ENCODE measurements around the gene LRRC70.
"Not testable (repeated sequence)": the region's sequence is repeated elsewhere in the genome, so short reads cannot be mapped to it uniquely, and the experiment has no call there.

LRRC70 gene

GRCh38 chr5:62606878-62607277 lies 28.3 kb downstream of the LRRC70 start:
- no peak for DNase-seq (ENCODE audit: low read depth in 1 of 2, low spot score in 1 of 2)

- no peak for DNase-seq (ENCODE audit: low read depth in 1 of 2, low spot score in 1 of 2)
Measured at GRCh38 chr5:62607615-62608014, 29.0 kb downstream of the LRRC70 start.

GRCh38 chr5:62608529-62609511 lies 30.2 kb downstream of the LRRC70 start:
- DNase-seq (ENCODE audit: low read depth in 1 of 2, low spot score in 1 of 2) = no peak

GRCh38 chr5:62614355-62614754 lies 35.7 kb downstream of the LRRC70 start:
- no peak for DNase-seq (ENCODE audit: low read depth in 1 of 2, low spot score in 1 of 2)

- DNase-seq (ENCODE audit: low read depth in 1 of 2, low spot score in 1 of 2) = no peak
Measured at GRCh38 chr5:62616615-62617277, 38.1 kb downstream of the LRRC70 start.

DNA sequence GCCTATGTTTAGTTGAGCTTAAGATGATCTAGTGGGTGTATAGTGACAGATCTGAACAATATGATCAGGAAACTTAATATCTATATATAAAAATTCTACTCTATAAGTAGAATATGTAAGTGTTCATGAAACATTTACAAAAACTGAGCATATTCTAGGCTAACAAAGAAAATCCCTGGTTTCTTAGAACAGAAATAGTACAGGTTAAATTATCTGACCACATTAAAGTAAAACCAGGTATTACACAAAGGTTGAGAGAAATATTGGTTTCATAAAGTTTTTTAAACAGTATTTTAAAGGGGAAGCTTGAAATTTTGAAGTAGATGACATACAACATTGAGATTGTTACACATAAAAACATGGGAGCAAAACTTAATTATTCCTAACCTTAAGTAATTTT lies 39.3 kb downstream of the LRRC70 start:
- DNase-seq (ENCODE audit: low read depth in 1 of 2, low spot score in 1 of 2) = no peak

- DNase-seq (ENCODE audit: low read depth in 1 of 2, low spot score in 1 of 2) = no peak
Measured at GRCh38 chr5:62620761-62621160, 42.1 kb downstream of the LRRC70 start.

GRCh38 chr5:62621280-62621679 lies 42.7 kb downstream of the LRRC70 start:
- no peak for DNase-seq (ENCODE audit: low read depth in 1 of 2, low spot score in 1 of 2)

DNA sequence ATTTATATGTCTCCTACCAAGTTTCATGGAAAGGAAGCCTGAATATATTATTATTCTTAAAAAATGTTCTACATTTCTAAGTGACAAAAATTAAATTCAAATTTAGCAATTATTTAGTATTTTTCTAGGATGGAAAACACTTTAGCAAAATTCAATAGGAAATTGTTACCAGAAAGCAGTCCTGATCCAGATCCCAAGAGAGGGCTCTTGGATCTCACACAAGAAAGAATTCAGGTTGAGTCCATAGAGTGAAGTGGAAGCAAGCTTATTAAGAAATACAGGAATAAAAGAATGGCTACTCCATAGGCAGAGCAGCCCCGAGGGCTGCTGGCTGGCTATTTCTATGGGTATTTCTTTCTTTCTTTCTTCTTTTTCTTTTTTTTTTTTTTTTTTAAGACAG lies 44.7 kb downstream of the LRRC70 start:
- no peak for DNase-seq (ENCODE audit: low read depth in 1 of 2, low spot score in 1 of 2)

DNA sequence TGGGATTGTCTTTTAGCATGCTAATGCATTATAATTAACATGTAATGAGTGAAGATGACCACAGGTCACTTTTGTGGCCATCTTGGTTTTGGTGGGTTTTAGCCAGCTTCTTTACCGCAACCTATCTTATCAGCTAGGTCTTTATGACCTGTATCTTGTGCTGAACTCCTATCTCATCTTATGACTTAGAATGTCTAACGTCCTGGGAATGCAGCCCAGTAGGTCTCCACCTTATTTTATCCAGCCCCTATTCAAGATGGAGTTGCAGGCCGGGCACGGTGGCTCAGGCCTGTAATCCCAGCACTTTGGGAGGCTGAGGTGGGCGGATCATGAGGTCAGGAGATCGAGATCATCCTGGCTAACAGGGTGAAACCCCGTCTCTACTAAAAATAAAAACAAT lies 45.8 kb downstream of the LRRC70 start:
- DNase-seq (ENCODE audit: low read depth in 1 of 2, low spot score in 1 of 2) = not testable (repeated sequence)

DNA sequence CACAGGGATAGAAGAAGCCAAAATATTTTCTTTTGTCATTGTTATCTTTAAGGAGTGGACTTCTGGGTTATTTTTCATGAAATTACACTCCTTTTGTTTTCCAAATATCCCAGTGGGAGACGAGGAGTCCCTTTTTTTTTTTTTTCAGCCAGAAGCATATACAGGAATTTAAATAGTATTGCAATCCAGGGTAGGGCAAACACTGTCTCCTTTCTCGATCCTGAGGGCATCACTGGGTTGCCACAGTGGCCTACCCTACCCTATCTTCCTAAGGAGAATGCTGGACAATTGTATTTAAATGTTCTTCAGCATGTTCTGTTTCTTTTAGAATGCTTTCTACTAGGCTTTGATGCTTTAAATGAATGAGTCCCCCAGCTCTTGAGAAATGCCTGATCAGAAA lies 47.9 kb downstream of the LRRC70 start:
- DNase-seq (ENCODE audit: low read depth in 1 of 2, low spot score in 1 of 2) = no peak

DNA sequence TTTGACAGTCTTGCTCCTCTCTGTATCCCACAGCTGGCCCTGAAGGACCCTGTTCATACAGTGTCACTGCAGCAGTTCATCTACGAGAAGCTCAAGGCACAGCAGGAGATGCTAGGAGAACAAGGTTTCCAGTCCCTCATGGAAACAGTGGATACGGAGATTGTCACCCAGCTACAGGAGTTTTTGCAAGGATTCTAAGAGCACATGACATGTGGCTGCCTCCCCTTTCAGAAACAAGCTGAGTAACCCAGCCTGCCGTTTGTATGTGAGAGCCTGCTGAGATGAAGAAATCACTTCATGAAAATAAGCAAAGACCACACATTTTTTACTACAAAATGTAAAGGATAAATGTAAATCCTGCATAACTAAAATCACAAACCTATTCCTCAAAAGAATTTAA lies 48.5 kb downstream of the LRRC70 start:
- no peak for DNase-seq (ENCODE audit: low read depth in 1 of 2, low spot score in 1 of 2)

DNA sequence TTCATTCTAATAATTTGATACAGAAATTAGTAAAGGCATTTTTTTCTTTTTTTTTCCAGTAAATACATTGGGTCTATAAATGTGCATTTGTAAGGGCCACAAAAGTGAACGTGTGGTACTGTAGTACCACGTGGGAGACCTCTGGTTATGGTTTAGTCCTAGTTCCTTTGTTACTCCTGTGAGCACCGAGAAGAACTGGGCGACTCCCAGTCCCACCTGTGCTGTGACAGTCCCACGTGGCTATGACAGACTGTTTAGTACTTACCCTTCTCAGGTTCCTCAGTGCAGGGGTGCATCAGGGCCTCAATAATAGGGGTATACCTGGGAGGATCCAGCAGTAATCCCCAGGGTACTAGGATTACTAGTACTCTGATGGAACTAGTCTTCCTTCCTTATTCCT lies 49.3 kb downstream of the LRRC70 start:
- no peak for DNase-seq (ENCODE audit: low read depth in 1 of 2, low spot score in 1 of 2)
